ENCODE measurements around the gene LMF2. TPM values are rescaled to one million over a fixed set of nuclear protein-coding genes. Genes with fewer than 3 reads are reported as not detected.

LMF2 gene
- total and polyA plus RNA-seq, 2 of the 4 experiments (the other 2 are of a cell fraction) = 16.8 to 82.6 TPM

DNA sequence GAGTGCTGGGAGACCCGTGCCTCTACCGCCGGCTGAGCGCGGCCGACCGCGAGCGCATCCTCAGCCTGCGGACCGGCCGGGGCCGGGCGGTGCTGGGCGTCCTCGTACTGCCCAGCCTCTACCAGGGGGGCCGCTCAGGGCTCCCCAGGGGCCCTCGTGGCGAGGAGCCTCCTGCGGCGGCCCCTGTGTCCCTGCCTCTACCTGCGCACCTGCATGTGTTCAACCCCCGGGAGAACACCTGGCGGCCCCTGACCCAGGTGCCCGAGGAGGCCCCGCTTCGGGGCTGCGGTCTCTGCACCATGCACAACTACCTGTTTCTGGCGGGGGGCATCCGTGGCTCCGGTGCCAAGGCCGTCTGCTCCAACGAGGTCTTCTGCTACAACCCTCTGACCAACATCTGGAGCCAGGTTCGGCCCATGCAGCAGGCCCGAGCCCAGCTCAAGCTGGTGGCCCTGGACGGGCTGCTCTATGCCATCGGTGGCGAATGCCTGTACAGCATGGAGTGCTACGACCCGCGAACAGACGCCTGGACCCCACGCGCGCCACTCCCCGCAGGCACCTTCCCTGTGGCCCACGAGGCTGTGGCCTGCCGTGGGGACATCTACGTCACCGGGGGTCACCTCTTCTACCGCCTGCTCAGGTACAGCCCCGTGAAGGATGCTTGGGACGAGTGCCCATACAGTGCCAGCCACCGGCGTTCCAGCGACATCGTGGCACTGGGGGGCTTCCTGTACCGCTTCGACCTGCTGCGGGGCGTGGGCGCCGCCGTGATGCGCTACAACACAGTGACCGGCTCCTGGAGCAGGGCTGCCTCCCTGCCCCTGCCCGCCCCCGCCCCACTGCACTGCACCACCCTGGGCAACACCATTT is 41.7 kb upstream of the LMF2 start:
- no peak overlapping the region for H4K8ac ChIP-seq (ENCODE audit: low read depth in 2 of 2, low read length in 2 of 2)
- in situ Hi-C loops (cut with MboI; ENCODE audit: low sequenced_read_pairs) (no loop called here), dilution Hi-C loops (cut with HindIII; ENCODE audit: low sequenced_read_pairs, unreplicated experiment) (no loop called here), intact Hi-C loops (cut with micrococcal nuclease) (no loop called here)
- H2BK5ac ChIP-seq (ENCODE audit: low read depth, low read length, poor library complexity, severe bottlenecking) = no peak overlapping the region
- H3K4ac ChIP-seq (ENCODE audit: low read depth, low read length) = no peak overlapping the region
- H3K4me3 ChIP-seq (ENCODE audit: insufficient read depth, low read depth, low read length) = no peak overlapping the region
- H2BK20ac ChIP-seq (ENCODE audit: low read depth, low read length) = no peak overlapping the region
- no peak overlapping the region for H2BK15ac ChIP-seq (ENCODE audit: low read depth, low read length)
- BruUV-seq (replicated peaks) = no TSS peak
- H4K91ac ChIP-seq (ENCODE audit: insufficient read depth, low read depth, low read length) = no peak overlapping the region
- no peak overlapping the region for H3K14ac ChIP-seq (replicated peaks; ENCODE audit: low read depth, low read length)
- no peaks in the 10 kb centered on the region for H3K79me1 ChIP-seq (ENCODE audit: low read depth in 1 of 2, low read length in 2 of 2)
- H3K56ac ChIP-seq (ENCODE audit: extremely low read depth, insufficient read depth, low read length) = no peak overlapping the region
- H3K27me3 ChIP-seq (ENCODE audit: control insufficient read depth, insufficient read depth, low read length) = peaks cover 79% of the 10 kb centered on the region
- no peak for DNase-seq
- H3K4me2 ChIP-seq (ENCODE audit: low read depth, low read length) = no peak overlapping the region
- H2AK5ac ChIP-seq (ENCODE audit: low read depth, low read length) = no peak overlapping the region
- WGBS, 2 experiments (ENCODE audit: extremely low coverage in 2 of 2, insufficient read length in 1 of 2) = 64% methylated on average over 65 of the region's 68 CpGs; no CpG with 5 or more reads in 1 of the 2 experiments
- H3K36me3 ChIP-seq (ENCODE audit: control insufficient read depth, insufficient read depth, low read length) = no peaks in the 10 kb centered on the region
- no peak overlapping the region for H3K18ac ChIP-seq (ENCODE audit: low read depth, low read length)
- H2AK9ac ChIP-seq (replicated peaks; ENCODE audit: low read depth, low read length, poor library complexity) = no peak overlapping the region
- no peak overlapping the region for H3K9ac ChIP-seq (ENCODE audit: low read depth, low read length)
- no peaks in the 10 kb centered on the region; the same call in 1 of the 2 replicates for H3K4me1 ChIP-seq (ENCODE audit: control insufficient read depth, insufficient read depth, low read length)
- H3K9me1 ChIP-seq (ENCODE audit: insufficient read depth, low read length) = no peaks in the 10 kb centered on the region
- no peak overlapping the region for H4K5ac ChIP-seq (ENCODE audit: low read depth, low read length)
- POLR2A ChIA-PET (ENCODE audit: unreplicated experiment) = no interaction called here
- ATAC-seq (ENCODE audit: low read depth) = no peak
- no peak overlapping the region for H2AFZ ChIP-seq (replicated peaks; ENCODE audit: low read length, poor library complexity)
- no peak overlapping the region for H3K27ac ChIP-seq (ENCODE audit: insufficient read depth, low read length)
- H2BK120ac ChIP-seq (ENCODE audit: low read depth, low read length) = no peak overlapping the region
- no peaks in the 10 kb centered on the region for H3K9me3 ChIP-seq (ENCODE audit: control insufficient read depth, insufficient read depth, low read length)
- no peaks in the 10 kb centered on the region for H4K20me1 ChIP-seq (ENCODE audit: insufficient read depth, low read length)
- CTCF ChIA-PET = no interaction called here
- H3K23ac ChIP-seq (ENCODE audit: low read depth, low read length) = no peak overlapping the region
- TF ChIP-seq RFX5 (IDR thresholded peaks at IDR 0.05; ENCODE audit: low read depth, low read length) (no peak), SMC3 (IDR thresholded peaks at IDR 0.05; ENCODE audit: low read depth, low read length) (no peak), USF2 (IDR thresholded peaks at IDR 0.05; ENCODE audit: low read depth, low read length) (no peak), CEBPB (IDR thresholded peaks at IDR 0.05; ENCODE audit: low read depth, low read length) (no peak), MAZ (IDR thresholded peaks at IDR 0.05; ENCODE audit: borderline replicate concordance, low read depth, low read length) (no peak), POLR2A (IDR thresholded peaks at IDR 0.05; ENCODE audit: low read depth, low read length) (no peak), RCOR1 (IDR thresholded peaks at IDR 0.05; ENCODE audit: insufficient replicate concordance, low read length) (no peak), CHD1 (IDR thresholded peaks at IDR 0.05; ENCODE audit: low read depth, low read length) (no peak), RAD21 (IDR thresholded peaks at IDR 0.05; ENCODE audit: low read length) (no peak), NFE2L2 (IDR thresholded peaks at IDR 0.05; ENCODE audit: low read depth, low read length) (no peak), MXI1 (IDR thresholded peaks at IDR 0.05; ENCODE audit: borderline replicate concordance, low read depth, low read length) (no peak), BHLHE40 (IDR thresholded peaks at IDR 0.05; ENCODE audit: low read depth, low read length) (no peak), FOS (IDR thresholded peaks at IDR 0.05; ENCODE audit: low read depth, low read length) (no peak), CTCF (conservative IDR thresholded peaks at IDR 0.05; ENCODE audit: low read depth, low read length) (no peak)
- TF ChIP-seq, protein P1, sequence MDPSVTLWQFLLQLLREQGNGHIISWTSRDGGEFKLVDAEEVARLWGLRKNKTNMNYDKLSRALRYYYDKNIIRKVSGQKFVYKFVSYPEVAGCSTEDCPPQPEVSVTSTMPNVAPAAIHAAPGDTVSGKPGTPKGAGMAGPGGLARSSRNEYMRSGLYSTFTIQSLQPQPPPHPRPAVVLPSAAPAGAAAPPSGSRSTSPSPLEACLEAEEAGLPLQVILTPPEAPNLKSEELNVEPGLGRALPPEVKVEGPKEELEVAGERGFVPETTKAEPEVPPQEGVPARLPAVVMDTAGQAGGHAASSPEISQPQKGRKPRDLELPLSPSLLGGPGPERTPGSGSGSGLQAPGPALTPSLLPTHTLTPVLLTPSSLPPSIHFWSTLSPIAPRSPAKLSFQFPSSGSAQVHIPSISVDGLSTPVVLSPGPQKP (IDR thresholded peaks at IDR 0.05; ENCODE audit: borderline replicate concordance, low read depth, low read length) = no peak

Measured in IMR-90 (cell line).